ENCODE measurements around the gene ZNF678. TPM values are rescaled to one million over a fixed set of nuclear protein-coding genes. Genes with fewer than 3 reads are reported as not detected.
"Not testable (repeated sequence)": the region's sequence is repeated elsewhere in the genome, so short reads cannot be mapped to it uniquely, and the experiment has no call there.

ZNF678 gene
- total RNA-seq, 4 donors from 2014 or later, result 4.3 to 10.0 (median 6.3) TPM

- Histone ChIP-seq H3K9me3 (peaks cover 5 to 100% (median 8%) of the 10 kb centered on the region in 3 donors), H3K36me3 (peaks cover 0 to 54% of the 10 kb centered on the region in 2 donors), H3K4me3 (no peak overlapping the region), H3K4me1 (no peaks in the 10 kb centered on the region), H3K27ac (no peak overlapping the region), H3K27me3 (no peaks in the 10 kb centered on the region)
- TF ChIP-seq EP300 (IDR thresholded peaks at IDR 0.05) (no peak), POLR2AphosphoS5 (IDR thresholded peaks at IDR 0.05) (no peak), CTCF (IDR thresholded peaks at IDR 0.05) (no peak), POLR2A (IDR thresholded peaks at IDR 0.05) (no peak)
- 95 to 97% methylated on average over 2 of the region's 2 CpGs for WGBS, 2 donors (ENCODE audit: low coverage in 1 of 2)
- no peak for ATAC-seq
Measured at GRCh38 chr1:227662933-227663332, 99.6 kb downstream of the ZNF678 start.

- no peak overlapping the region for H3K4me3 ChIP-seq
- WGBS, 2 donors (ENCODE audit: low coverage in 1 of 2), result 80 to 90% methylated on average over 2 of the region's 2 CpGs
- H3K9me3 ChIP-seq, result peaks cover 5 to 100% (median 8%) of the 10 kb centered on the region in 3 donors
- no peaks in the 10 kb centered on the region for H3K4me1 ChIP-seq
- ATAC-seq, result no peak
- TF ChIP-seq POLR2AphosphoS5 (IDR thresholded peaks at IDR 0.05), result no peak
- TF ChIP-seq CTCF (IDR thresholded peaks at IDR 0.05), result no peak
- TF ChIP-seq POLR2A (IDR thresholded peaks at IDR 0.05), result no peak
- TF ChIP-seq EP300 (IDR thresholded peaks at IDR 0.05), result no peak
- H3K27ac ChIP-seq, result no peak overlapping the region
- peaks cover 0 to 31% of the 10 kb centered on the region in 2 donors for H3K36me3 ChIP-seq
- no peaks in the 10 kb centered on the region for H3K27me3 ChIP-seq
Measured at GRCh38 chr1:227666286-227666685, 102.9 kb downstream of the ZNF678 start.

- H3K27ac ChIP-seq, result no peak overlapping the region
- no peaks in the 10 kb centered on the region for H3K27me3 ChIP-seq
- no peaks in the 10 kb centered on the region for H3K4me1 ChIP-seq
- H3K9me3 ChIP-seq, result peaks cover 0 to 95% (median 2%) of the 10 kb centered on the region in 3 donors
- H3K36me3 ChIP-seq, result no peaks in the 10 kb centered on the region
- no peak for ATAC-seq
- 90% methylated on average over 1 of the region's 1 CpG for WGBS, 2 donors (ENCODE audit: low coverage in 1 of 2)
- TF ChIP-seq CTCF (IDR thresholded peaks at IDR 0.05) (no peak), POLR2AphosphoS5 (IDR thresholded peaks at IDR 0.05) (no peak), POLR2A (IDR thresholded peaks at IDR 0.05) (no peak), EP300 (IDR thresholded peaks at IDR 0.05) (no peak)
- H3K4me3 ChIP-seq, result no peak overlapping the region
Measured at GRCh38 chr1:227673441-227673840, 110.1 kb downstream of the ZNF678 start.

GRCh38 chr1:227685807-227686206 is 122.5 kb downstream of the ZNF678 start:
- 88 to 90% methylated on average over 4 to 8 of the region's 8 CpGs for WGBS, 2 donors (ENCODE audit: low coverage in 1 of 2)
- ATAC-seq, result no peak
- no peaks in the 10 kb centered on the region for H3K4me1 ChIP-seq
- H3K4me3 ChIP-seq, result no peak overlapping the region
- no peak for TF ChIP-seq POLR2AphosphoS5 (IDR thresholded peaks at IDR 0.05)
- TF ChIP-seq EP300 (IDR thresholded peaks at IDR 0.05), result no peak
- TF ChIP-seq CTCF (IDR thresholded peaks at IDR 0.05), result no peak
- no peak for TF ChIP-seq POLR2A (IDR thresholded peaks at IDR 0.05)
- peaks cover 0 to 87% (median 0%) of the 10 kb centered on the region in 3 donors for H3K9me3 ChIP-seq
- no peak overlapping the region for H3K27ac ChIP-seq
- no peaks in the 10 kb centered on the region for H3K36me3 ChIP-seq
- no peaks in the 10 kb centered on the region for H3K27me3 ChIP-seq

GRCh38 chr1:227697321-227697864 is 134.0 kb downstream of the ZNF678 start:
- no peaks in the 10 kb centered on the region for H3K27me3 ChIP-seq
- TF ChIP-seq CTCF (IDR thresholded peaks at IDR 0.05) (no peak), POLR2A (IDR thresholded peaks at IDR 0.05) (no peak), POLR2AphosphoS5 (IDR thresholded peaks at IDR 0.05) (no peak), EP300 (IDR thresholded peaks at IDR 0.05) (no peak)
- peaks cover 0 to 43% (median 3%) of the 10 kb centered on the region in 3 donors for H3K9me3 ChIP-seq
- H3K27ac ChIP-seq, result no peak overlapping the region
- ATAC-seq, result no peak
- H3K36me3 ChIP-seq, result no peaks in the 10 kb centered on the region
- 92 to 100% methylated on average over 1 to 2 of the region's 3 CpGs for WGBS, 2 donors (ENCODE audit: low coverage in 1 of 2)
- no peak overlapping the region for H3K4me3 ChIP-seq
- no peaks in the 10 kb centered on the region for H3K4me1 ChIP-seq

- not testable (repeated sequence) for H3K4me1 ChIP-seq, H3K27ac ChIP-seq, H3K4me3 ChIP-seq, ATAC-seq, H3K36me3 ChIP-seq, H3K27me3 ChIP-seq
- whole genome bisulfite sequencing, 2 donors (ENCODE audit: low coverage in 1 of 2), result 77 to 100% methylated on average over 1 of the region's 1 CpG
- peaks cover 0 to 56% (median 2%) of the 10 kb centered on the region in 3 donors for H3K9me3 ChIP-seq
Measured at GRCh38 chr1:227701631-227702030, 138.3 kb downstream of the ZNF678 start.

Data from gastroesophageal sphincter (tissue), 4 donors.